H1 (cell line): Measurements from ENCODE around the gene TTC28. TPM values are rescaled to one million over a fixed set of nuclear protein-coding genes. Genes with fewer than 3 reads are reported as not detected.

Experiments used
- CTCF ChIA-PET: fragments of 300-600 bp; sonication (Branson Sonifier 250); formaldehyde crosslinking; loops from one replicate; lab custom pipeline; 2021; ENCODE audit not compliant: partially characterized antibody; lab: Charles Lee
- POLR2A ChIA-PET: fragments of 300-600 bp; sonication (Branson Sonifier 250); formaldehyde crosslinking; loops from one replicate; lab custom pipeline; 2021; ENCODE audit warnings: inconsistent platforms; ENCODE audit not compliant: partially characterized antibody; lab: Charles Lee
- DNase-seq, 2 experiments: peaks; one replicate each; pipeline versions ENCODE4 v3.0.0 to v3.0.0-alpha.2; 2010 to 2022; ENCODE audit warnings: low spot score in 2 of 2, low read depth in 1 of 2, mixed read lengths in 1 of 2
- FAIRE-seq: peaks from 2 replicates; lab custom pipeline; 2011; peaks lifted over from hg19 to GRCh38; lab: Jason Lieb, UNC
- H2AFZ ChIP-seq: 2 replicates; pipeline ENCODE4 v1.8.1; 2012; ENCODE audit warnings: low read length, inconsistent platforms
- H2AK5ac ChIP-seq: 2 replicates; pipeline ENCODE4 v1.6.1; 2013; ENCODE audit warnings: low read depth, low read length
- H2BK120ac ChIP-seq: replicated peaks from 2 replicates; pipeline ENCODE3; 2013; ENCODE audit warnings: low read depth, low read length, inconsistent platforms
- H2BK12ac ChIP-seq: 2 replicates; pipeline ENCODE4 v1.6.1; 2013; ENCODE audit warnings: low read depth, low read length
- H2BK15ac ChIP-seq: 2 replicates; pipeline ENCODE4 v1.6.1; 2013; ENCODE audit warnings: low read length
- H2BK20ac ChIP-seq: 2 replicates; pipeline ENCODE4 v1.6.1; 2013; ENCODE audit warnings: low read length
- H2BK5ac ChIP-seq: 2 replicates; pipeline ENCODE4 v1.6.1; 2013; ENCODE audit warnings: low read depth, low read length
- H3K14ac ChIP-seq: 2 replicates; pipeline ENCODE4 v1.6.1; 2013; ENCODE audit warnings: inconsistent platforms; ENCODE audit not compliant: insufficient read length
- H3K18ac ChIP-seq: 2 replicates; pipeline ENCODE4 v1.6.1; 2013; ENCODE audit warnings: low read length; ENCODE audit errors: extremely low read depth
- H3K23ac ChIP-seq: 2 replicates; pipeline ENCODE4 v1.6.1; 2013; ENCODE audit warnings: inconsistent platforms; ENCODE audit not compliant: insufficient read length
- H3K23me2 ChIP-seq: 2 replicates; pipeline ENCODE4 v1.6.1; 2013; ENCODE audit warnings: low read depth, low read length
- H3K27ac ChIP-seq: 2 replicates; pipeline ENCODE4 v1.6.1; 2011; ENCODE audit warnings: low read depth, low read length, inconsistent platforms
- H3K27me3 ChIP-seq, 4 experiments: replicated peaks in 1 of 4; 1 replicate in 1 of 4; 2 replicates in 3 of 4; pipeline versions ENCODE4 v1.6.1 to v1.8.1; 2011 to 2013; ENCODE audit warnings: low read length in 3 of 4, mild to moderate bottlenecking in 3 of 4, inconsistent platforms in 2 of 4, mixed read lengths in 2 of 4, moderate library complexity in 1 of 4; ENCODE audit not compliant: control insufficient read depth in 3 of 4, insufficient read depth in 3 of 4; ENCODE audit errors: extremely low read depth in 1 of 4
- H3K36me3 ChIP-seq, 4 experiments: 2 replicates each; pipeline versions ENCODE4 v1.6.1 to v1.8.1; 2011 to 2013; ENCODE audit warnings: mild to moderate bottlenecking in 4 of 4, low read length in 3 of 4, moderate library complexity in 2 of 4, control low read depth in 1 of 4, inconsistent platforms in 1 of 4; ENCODE audit not compliant: insufficient read depth in 4 of 4, control insufficient read depth in 2 of 4
- H3K4ac ChIP-seq: replicated peaks from 2 replicates; pipeline ENCODE3; 2013; ENCODE audit warnings: low read length, low read depth, mixed read lengths, inconsistent platforms; ENCODE audit not compliant: insufficient read length
- H3K4me1 ChIP-seq, 4 experiments: replicated peaks in 1 of 4; 1 replicate in 1 of 4; 2 replicates in 3 of 4; pipeline versions ENCODE4 v1.6.1 to v1.8.1; 2011 to 2013; ENCODE audit warnings: low read length in 3 of 4, inconsistent platforms in 2 of 4, mixed read lengths in 1 of 4; ENCODE audit not compliant: insufficient read depth in 4 of 4, control insufficient read depth in 3 of 4
- H3K4me2 ChIP-seq, 2 experiments: 2 replicates each; pipeline versions ENCODE4 v1.6.1 to v1.8.1; 2011 to 2013; ENCODE audit warnings: low read depth in 2 of 2, low read length in 2 of 2, control low read depth in 1 of 2, inconsistent platforms in 1 of 2, mild to moderate bottlenecking in 1 of 2; ENCODE audit not compliant: insufficient read depth in 1 of 2
- H3K4me3 ChIP-seq, 4 experiments: fragments of 200-600, 300-600 bp in 1 of 4; sonication (generic), shearing (Covaris generic), sonication (Bioruptor Twin) in 1 of 4; 2 replicates each; pipeline versions ENCODE4 v1.5.1 to v1.8.1; 2011 to 2016; ENCODE audit warnings: low read length in 4 of 4, low read depth in 3 of 4, control low read depth in 2 of 4, inconsistent platforms in 2 of 4, mild to moderate bottlenecking in 2 of 4, mixed read lengths in 1 of 4, moderate library complexity in 1 of 4; ENCODE audit not compliant: insufficient read depth in 2 of 4; ENCODE audit errors: extremely low read depth in 1 of 4
- H3K56ac ChIP-seq: replicated peaks from 2 replicates; pipeline ENCODE3; 2013; ENCODE audit warnings: low read depth, mild to moderate bottlenecking, mixed read lengths, low read length, inconsistent platforms; ENCODE audit not compliant: insufficient read length
- H3K79me1 ChIP-seq: 2 replicates; pipeline ENCODE4 v1.6.1; 2013; ENCODE audit warnings: low read depth, low read length, control low read depth
- H3K79me2 ChIP-seq, 2 experiments: 2 replicates each; pipeline versions ENCODE4 v1.6.1 to v1.8.1; 2012 to 2013; ENCODE audit warnings: low read length in 2 of 2, mild to moderate bottlenecking in 2 of 2, inconsistent platforms in 1 of 2; ENCODE audit not compliant: insufficient read depth in 2 of 2, control insufficient read depth in 1 of 2
- H3K9ac ChIP-seq, 4 experiments: replicated peaks in 1 of 4; 1 replicate in 1 of 4; 2 replicates in 3 of 4; pipeline versions ENCODE4 v1.6.1 to v1.8.1; 2011 to 2013; ENCODE audit warnings: low read depth in 3 of 4, low read length in 3 of 4, control low read depth in 2 of 4, mild to moderate bottlenecking in 2 of 4, moderate library complexity in 2 of 4, inconsistent platforms in 1 of 4; ENCODE audit errors: extremely low read depth in 1 of 4
- H3K9me3 ChIP-seq, 2 experiments: 2 replicates each; pipeline versions ENCODE4 v1.6.1 to v1.8.1; 2012 to 2013; ENCODE audit warnings: mild to moderate bottlenecking in 2 of 2, moderate library complexity in 2 of 2, control low read depth in 1 of 2, inconsistent platforms in 1 of 2, low read depth in 1 of 2, low read length in 1 of 2, mixed read lengths in 1 of 2; ENCODE audit not compliant: insufficient read depth in 2 of 2
- H4K20me1 ChIP-seq, 2 experiments: replicated peaks in 1 of 2; 2 replicates each; pipeline versions ENCODE3 to v1.8.1; 2011 to 2013; ENCODE audit warnings: inconsistent platforms in 2 of 2, low read length in 2 of 2, mild to moderate bottlenecking in 1 of 2; ENCODE audit not compliant: insufficient read depth in 2 of 2, control insufficient read depth in 1 of 2
- H4K5ac ChIP-seq: 2 replicates; pipeline ENCODE4 v1.6.1; 2013; ENCODE audit warnings: low read length, low read depth, mixed read lengths, inconsistent platforms; ENCODE audit not compliant: insufficient read length
- H4K8ac ChIP-seq: 2 replicates; pipeline ENCODE4 v1.8.0; 2013; ENCODE audit warnings: mild to moderate bottlenecking, moderate library complexity, low read length, inconsistent platforms; ENCODE audit not compliant: insufficient read depth; ENCODE audit errors: extremely low read depth
- H4K91ac ChIP-seq: replicated peaks from 2 replicates; pipeline ENCODE3; 2013; ENCODE audit warnings: low read length, mixed read lengths, inconsistent platforms; ENCODE audit not compliant: insufficient read length
- ASH2L ChIP-seq: fragments of 200-600, 300-600 bp; sonication (generic); IDR thresholded peaks from one replicate; pipeline ENCODE4 v1.7.1; 2017; ENCODE audit warnings: low read length
- WGBS, 2 experiments: shearing (Covaris generic) in 1 of 2; methylation state at CpG; one replicate each; pipeline versions ENCODE4 v1.1.6 to v1.1.7; 2013 to 2015; ENCODE audit warnings: low lambda C conversion rate in 2 of 2, mixed read lengths in 2 of 2, inconsistent platforms in 1 of 2, low coverage in 1 of 2, missing lambda C conversion rate in 1 of 2; ENCODE audit not compliant: insufficient replicate concordance in 2 of 2, insufficient coverage in 1 of 2, insufficient read length in 1 of 2; ENCODE audit errors: extremely low coverage in 1 of 2, missing lambda C conversion rate in 1 of 2; 5-methylcytosine and 5-hydroxymethylcytosine counted together
- polyA plus RNA-seq, 7 experiments: library from polyadenylated mRNA; depleted of rRNA in 3 of 7; stranded (reverse) in 5 of 7; unstranded in 2 of 7; fragments of >200 nt in 5 of 7; fragments of 200-250 nt in 2 of 7; gene quantifications; 1 replicate in 5 of 7; 2 replicates in 1 of 7; 4 replicates in 1 of 7; pipeline versions ENCODE4 v1.2.1 to v1.2.3, GENCODE V29; 2011 to 2013; ENCODE audit warnings: missing spikeins in 2 of 7, mixed read lengths in 2 of 7
- total RNA-seq: library from RNA; stranded (reverse); fragmentation: NEBNext Ultra II Directional; extraction: Animal tissue kit (Norgen Biotek cat#: 25700); gene quantifications from 2 replicates; pipeline ENCODE4 v1.2.1, GENCODE V29; 2021

The TTC28 gene
- total and polyA plus RNA-seq, 2 of the 8 experiments (the other 6 are each of a cell fraction or from before 2014, with no cell fraction given): 2.6 to 12.6 TPM

DNA sequence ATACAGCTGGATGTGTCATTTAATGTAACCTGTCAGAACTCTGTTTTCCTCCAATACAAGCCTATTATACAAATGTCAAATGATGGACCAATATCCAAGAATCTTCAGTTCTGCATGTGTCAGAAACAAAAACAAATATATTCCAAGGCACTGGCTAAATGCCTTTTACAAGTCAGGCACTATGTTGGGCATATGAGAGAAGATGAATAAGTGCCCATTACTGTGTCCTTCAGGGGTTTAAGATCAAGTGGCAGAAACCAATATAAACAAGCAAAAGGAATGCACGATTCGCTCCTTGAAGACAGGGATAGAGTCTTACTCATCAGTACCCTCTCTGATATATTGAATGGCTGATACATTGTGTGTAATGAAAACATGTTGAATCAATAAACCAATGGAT, 254.4 kb downstream of the TTC28 start:
- WGBS, 2 experiments: 95% methylated on average over 2 of the region's 2 CpGs; no CpG with 5 or more reads in 1 of the 2 experiments
- Histone ChIP-seq H3K9ac (no peak overlapping the region), H2BK20ac (no peak overlapping the region), H3K4me1 (peaks cover 0 to 5% (median 0%) of the 10 kb centered on the region in 4 experiments; a peak in 2 of 7 replicates), H3K79me1 (no peaks in the 10 kb centered on the region), H2BK120ac (no peak overlapping the region), H3K27me3 (no peaks in the 10 kb centered on the region), H3K18ac (no peak overlapping the region), H4K5ac (no peak overlapping the region), H4K91ac (no peak overlapping the region), H3K4ac (no peak overlapping the region), H2AK5ac (no peak overlapping the region), H3K79me2 (no peaks in the 10 kb centered on the region), H3K23me2 (no peaks in the 10 kb centered on the region), H3K27ac (no peak overlapping the region), H3K14ac (no peak overlapping the region), H2BK15ac (no peak overlapping the region), H2AFZ (no peak overlapping the region), H3K9me3 (no peaks in the 10 kb centered on the region), H3K4me3 (no peak overlapping the region), H3K56ac (no peak overlapping the region), H4K8ac (no peak overlapping the region), H4K20me1 (no peaks in the 10 kb centered on the region), H2BK5ac (no peak overlapping the region), H3K36me3 (no peaks in the 10 kb centered on the region), H3K23ac (no peak overlapping the region), H2BK12ac (no peak overlapping the region), H3K4me2 (no peak overlapping the region)
- DNase-seq: no peak
- ChIA-PET POLR2A (no interaction called here), CTCF (interaction anchor here (0.7 kb wide), 1 partner anchor 175 kb away, joined by 3 read pairs; no protein-coding TSS in a partner anchor)
- no peak for FAIRE-seq
- TF ChIP-seq ASH2L: no peak
